ENCODE results near the gene ULBP2. TPM values are rescaled to one million over a fixed set of nuclear protein-coding genes. Genes with fewer than 3 reads are reported as not detected.
"Not testable (repeated sequence)": the region's sequence is repeated elsewhere in the genome, so short reads cannot be mapped to it uniquely, and the experiment has no call there.

ULBP2 gene
- total and polyA plus RNA-seq, 7 experiments from 2014 or later, result 0.27 to 1.0 (median 0.56) TPM; not detected in 2

DNA sequence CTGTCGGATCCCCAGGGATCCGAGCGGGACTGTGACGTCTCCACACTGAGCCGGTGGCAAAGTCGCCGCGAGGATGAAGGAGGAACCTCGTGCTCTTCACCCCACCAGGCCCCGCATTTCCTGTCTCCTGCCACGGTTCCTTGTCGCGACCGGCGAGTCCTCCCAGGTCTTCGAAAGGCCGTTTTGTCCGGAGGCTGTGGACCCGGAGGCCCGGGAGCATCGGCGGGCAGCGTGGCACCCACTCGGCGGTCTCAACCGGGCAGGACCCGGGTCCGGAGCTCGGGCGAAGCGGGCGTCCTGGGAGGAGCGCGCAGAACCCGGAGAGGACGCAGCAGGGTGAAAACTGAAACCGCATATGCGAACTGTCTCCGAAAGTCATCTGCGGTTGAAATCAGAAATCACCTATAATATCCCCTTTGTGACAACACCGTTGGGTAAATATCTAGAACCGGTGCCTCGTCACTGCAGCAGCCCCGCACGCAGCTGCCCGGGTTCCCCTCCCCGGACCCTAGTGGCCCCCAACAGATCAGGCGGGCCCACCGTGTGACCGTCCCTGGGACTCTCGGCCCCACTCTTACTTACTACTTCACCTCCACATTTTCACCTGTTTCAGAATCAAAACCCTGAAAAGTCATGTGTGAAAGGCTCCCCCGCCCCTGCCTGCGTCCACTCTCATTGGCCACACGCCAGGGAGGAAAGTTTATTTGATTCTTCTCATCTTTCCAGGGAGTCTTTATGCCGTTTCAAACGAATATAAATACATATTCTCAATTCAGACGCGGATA is 3.1 kb upstream of the ULBP2 start:
- intact Hi-C loops (cut with micrococcal nuclease), result loop anchor here (10.0 kb wide), 2 partner anchors 396 to 456 kb away; no protein-coding TSS in a partner anchor

DNA sequence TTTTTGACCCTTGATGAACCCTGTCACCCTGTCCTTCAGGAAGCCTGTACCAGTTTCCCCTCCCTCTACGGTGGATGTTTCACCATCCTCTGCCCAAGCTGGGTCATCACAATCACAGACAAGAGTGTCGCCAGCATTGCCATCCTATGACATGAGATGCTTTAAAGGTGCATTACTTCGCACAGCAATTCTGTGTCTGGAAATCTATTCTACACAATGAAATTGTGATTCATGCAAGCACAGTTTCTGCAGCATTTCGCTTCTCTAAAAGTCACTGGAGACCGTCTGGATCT is 2.5 kb upstream of the ULBP2 start:
- peaks cover 14 to 20% of the 10 kb centered on the region in 2 donors for H3K4me1 ChIP-seq (ENCODE audit: control insufficient read depth in 2 of 2, insufficient read depth in 2 of 2, low read length in 2 of 2)
- CTCF ChIA-PET, result interaction anchor here (0.6 kb wide), 1 partner anchor 10 kb away, joined by 3 read pairs; no protein-coding TSS in a partner anchor
- Mint-ChIP-seq H3K9me3 (peaks cover 0 to 4% (median 0%) of the 10 kb centered on the region in 11 donors), H3K4me3 (peak overlapping the region; percentile 17 to 93 (median 84)), H3K36me3 (peaks cover 0 to 5% (median 1%) of the 10 kb centered on the region in 5 donors), H3K27ac (peak overlapping the region in 5 of 9 donors; percentile 7 to 92 (median 83)), H3K27me3 (peaks cover 56 to 94% (median 60%) of the 10 kb centered on the region in 5 donors), H3K4me1 (peaks cover 13 to 49% (median 33%) of the 10 kb centered on the region in 7 donors)
- H3K36me3 ChIP-seq (ENCODE audit: control insufficient read depth in 2 of 3, insufficient read depth in 3 of 3, low read length in 3 of 3), result no peaks in the 10 kb centered on the region
- ATAC-seq (no peak), DNase-seq (no peak)
- no peaks in the 10 kb centered on the region for H3K9me3 ChIP-seq (ENCODE audit: control insufficient read depth in 2 of 3, low read length in 3 of 3)
- intact Hi-C loops (cut with micrococcal nuclease), result loop anchor here (10.0 kb wide), 2 partner anchors 395 to 455 kb away; no protein-coding TSS in a partner anchor
- no peak overlapping the region for H3K27ac ChIP-seq (ENCODE audit: low read depth, low read length)
- H3K4me3 ChIP-seq (ENCODE audit: low read length), result peak overlapping the region; percentile 57
- peaks cover 25 to 52% of the 10 kb centered on the region in 2 donors for H3K27me3 ChIP-seq (ENCODE audit: control insufficient read depth in 2 of 2, insufficient read depth in 2 of 2, low read length in 2 of 2)
- POLR2A ChIA-PET, result no interaction called here

More for the DNA sequence above, 3.1 kb upstream of the ULBP2 start:
- H3K27ac Mint-ChIP-seq, result peak overlapping the region in 7 of 9 donors; percentile 7 to 92 (median 73)
- H3K36me3 Mint-ChIP-seq, result peaks cover 0 to 5% (median 1%) of the 10 kb centered on the region in 5 donors
- H3K27me3 Mint-ChIP-seq, result peaks cover 61 to 93% (median 63%) of the 10 kb centered on the region in 5 donors
- Histone ChIP-seq H3K27me3 (ENCODE audit: control insufficient read depth in 2 of 2, insufficient read depth in 2 of 2, low read length in 2 of 2) (peaks cover 28 to 52% of the 10 kb centered on the region in 2 donors), H3K4me3 (ENCODE audit: low read length) (peak overlapping the region; percentile 57), H3K4me1 (ENCODE audit: control insufficient read depth in 2 of 2, insufficient read depth in 2 of 2, low read length in 2 of 2) (peaks cover 14 to 20% of the 10 kb centered on the region in 2 donors), H3K27ac (ENCODE audit: low read depth, low read length) (no peak overlapping the region), H3K36me3 (ENCODE audit: control insufficient read depth in 2 of 3, insufficient read depth in 3 of 3, low read length in 3 of 3) (no peaks in the 10 kb centered on the region), H3K9me3 (ENCODE audit: control insufficient read depth in 2 of 3, low read length in 3 of 3) (no peaks in the 10 kb centered on the region)
- DNase-seq (peak; percentile 25 to 75 (median 51)), ATAC-seq (peak; percentile 48)
- ChIA-PET CTCF (interaction anchor here (0.6 kb wide), 1 partner anchor 42 kb away, joined by 7 read pairs; no protein-coding TSS in a partner anchor), POLR2A (no interaction called here)
- H3K9me3 Mint-ChIP-seq, result peaks cover 0 to 4% (median 0%) of the 10 kb centered on the region in 11 donors
- peak overlapping the region; percentile 68 to 93 (median 84) for H3K4me3 Mint-ChIP-seq
- peaks cover 13 to 52% (median 35%) of the 10 kb centered on the region in 7 donors for H3K4me1 Mint-ChIP-seq

DNA sequence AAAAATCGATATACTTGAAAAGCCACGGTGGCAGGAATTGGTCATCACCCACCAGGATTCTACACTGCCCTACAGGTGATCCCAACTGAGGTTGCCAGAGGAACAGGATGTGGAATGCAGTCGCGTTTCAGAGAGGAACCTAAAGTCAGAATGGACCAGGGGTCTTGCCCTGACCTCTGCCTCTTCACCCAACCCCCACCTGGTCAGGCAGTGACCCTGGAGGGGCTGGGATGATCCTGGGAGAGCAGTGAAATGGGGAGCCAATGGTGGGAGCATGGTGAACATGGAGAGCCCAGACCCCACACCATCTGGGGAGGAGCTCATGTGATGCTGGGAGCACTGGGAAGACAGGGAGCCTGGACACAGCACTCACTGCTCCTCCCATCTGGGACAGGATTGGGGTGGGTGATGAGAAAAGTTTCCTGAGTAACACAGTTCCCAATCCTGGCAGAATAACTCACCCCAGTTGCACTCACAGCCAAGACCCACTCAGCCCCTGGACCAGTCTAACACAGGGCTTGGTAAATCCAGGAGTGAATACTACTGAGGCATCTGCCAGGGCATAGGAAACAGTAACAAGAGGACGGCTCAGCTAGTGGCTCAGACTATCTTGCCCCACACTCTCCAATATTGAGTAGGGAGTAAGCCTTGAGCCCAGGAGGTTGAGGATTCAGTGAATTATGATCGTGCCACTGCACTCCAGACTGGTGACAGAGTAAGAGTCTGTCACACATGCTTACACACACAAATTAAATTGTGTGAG is 1.7 kb upstream of the ULBP2 start:
- ATAC-seq, result no peak
- intact Hi-C loops (cut with micrococcal nuclease), result loop anchor here (5.0 to 10.0 kb wide), 5 partner anchors 78 to 927 kb away; partner anchors contain the start of genes LRP11 (in 1 of the 2), MTHFD1L (in 1 of the 2), NUP43 (in 1 of the 2) and PCMT1 (in 1 of the 2)
- no peaks in the 10 kb centered on the region for H3K36me3 ChIP-seq (ENCODE audit: control insufficient read depth in 2 of 3, insufficient read depth in 3 of 3, low read length in 3 of 3)
- no peak for DNase-seq
- H3K9me3 ChIP-seq (ENCODE audit: control insufficient read depth in 2 of 3, low read length in 3 of 3), result no peaks in the 10 kb centered on the region
- H3K27ac ChIP-seq (ENCODE audit: low read depth, low read length), result no peak overlapping the region
- peaks cover 25 to 51% of the 10 kb centered on the region in 2 donors for H3K27me3 ChIP-seq (ENCODE audit: control insufficient read depth in 2 of 2, insufficient read depth in 2 of 2, low read length in 2 of 2)
- H3K4me1 Mint-ChIP-seq, result peaks cover 13 to 42% (median 31%) of the 10 kb centered on the region in 7 donors
- POLR2A ChIA-PET, result interaction anchor here (0.6 kb wide), 1 partner anchor 119 kb away, joined by 4 read pairs; no protein-coding TSS in a partner anchor
- peaks cover 0 to 5% (median 1%) of the 10 kb centered on the region in 5 donors for H3K36me3 Mint-ChIP-seq
- H3K27ac Mint-ChIP-seq, result peak overlapping the region in 5 of 9 donors; percentile 25 to 57 (median 34)
- peaks cover 0 to 4% (median 0%) of the 10 kb centered on the region in 11 donors for H3K9me3 Mint-ChIP-seq
- peaks cover 14 to 20% of the 10 kb centered on the region in 2 donors for H3K4me1 ChIP-seq (ENCODE audit: control insufficient read depth in 2 of 2, insufficient read depth in 2 of 2, low read length in 2 of 2)
- peaks cover 48 to 86% (median 53%) of the 10 kb centered on the region in 5 donors for H3K27me3 Mint-ChIP-seq
- no peak overlapping the region for H3K4me3 ChIP-seq (ENCODE audit: low read length)
- CTCF ChIA-PET, result interaction anchor here (0.5 to 0.8 kb wide), 3 partner anchors 9 to 77 kb away, joined by 3 to 4 read pairs (median 3); no protein-coding TSS in a partner anchor
- peak overlapping the region; percentile 37 to 95 (median 79) for H3K4me3 Mint-ChIP-seq

DNA sequence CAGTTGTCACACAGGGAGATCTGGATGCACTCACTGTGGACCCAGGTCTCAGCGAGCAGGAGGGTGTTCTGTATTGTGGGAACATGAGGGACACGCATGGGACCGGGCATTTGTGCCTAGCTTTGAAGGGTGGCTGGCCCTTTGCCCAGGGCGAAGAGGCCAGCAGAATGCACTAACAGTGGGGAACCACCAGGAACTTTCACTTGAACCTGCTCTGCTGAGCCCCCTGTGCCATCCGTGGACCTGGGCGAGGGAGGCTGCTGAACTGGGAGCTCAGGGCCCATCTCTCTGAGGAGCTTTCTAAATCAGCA is 1.2 kb upstream of the ULBP2 start:
- Histone ChIP-seq H3K4me1 (ENCODE audit: control insufficient read depth in 2 of 2, insufficient read depth in 2 of 2, low read length in 2 of 2) (peaks cover 14 to 20% of the 10 kb centered on the region in 2 donors), H3K27ac (ENCODE audit: low read depth, low read length) (no peak overlapping the region), H3K4me3 (ENCODE audit: low read length) (no peak overlapping the region), H3K27me3 (ENCODE audit: control insufficient read depth in 2 of 2, insufficient read depth in 2 of 2, low read length in 2 of 2) (peaks cover 25 to 47% of the 10 kb centered on the region in 2 donors), H3K9me3 (ENCODE audit: control insufficient read depth in 2 of 3, low read length in 3 of 3) (no peaks in the 10 kb centered on the region), H3K36me3 (ENCODE audit: control insufficient read depth in 2 of 3, insufficient read depth in 3 of 3, low read length in 3 of 3) (no peaks in the 10 kb centered on the region)
- peaks cover 0 to 5% (median 1%) of the 10 kb centered on the region in 5 donors for H3K36me3 Mint-ChIP-seq
- ATAC-seq (no peak), DNase-seq (no peak)
- peaks cover 0 to 2% (median 0%) of the 10 kb centered on the region in 11 donors for H3K9me3 Mint-ChIP-seq
- H3K27me3 Mint-ChIP-seq, result peaks cover 42 to 85% (median 48%) of the 10 kb centered on the region in 5 donors
- CTCF ChIA-PET, result interaction anchor here (0.5 to 0.8 kb wide), 2 partner anchors 15 to 76 kb away, joined by 3 to 4 read pairs; no protein-coding TSS in a partner anchor
- peak overlapping the region in 9 of 10 donors; percentile 37 to 95 (median 79) for H3K4me3 Mint-ChIP-seq
- intact Hi-C loops (cut with micrococcal nuclease), result loop anchor here in 1 of 2 donors (5.0 kb wide), 3 partner anchors 78 to 927 kb away; partner anchors contain the start of genes LRP11, MTHFD1L, NUP43 and PCMT1
- POLR2A ChIA-PET, result interaction anchor here (0.6 kb wide), 1 partner anchor 119 kb away, joined by 4 read pairs; no protein-coding TSS in a partner anchor
- peak overlapping the region in 4 of 9 donors; percentile 12 to 57 (median 30) for H3K27ac Mint-ChIP-seq
- H3K4me1 Mint-ChIP-seq, result peaks cover 13 to 42% (median 31%) of the 10 kb centered on the region in 7 donors

DNA sequence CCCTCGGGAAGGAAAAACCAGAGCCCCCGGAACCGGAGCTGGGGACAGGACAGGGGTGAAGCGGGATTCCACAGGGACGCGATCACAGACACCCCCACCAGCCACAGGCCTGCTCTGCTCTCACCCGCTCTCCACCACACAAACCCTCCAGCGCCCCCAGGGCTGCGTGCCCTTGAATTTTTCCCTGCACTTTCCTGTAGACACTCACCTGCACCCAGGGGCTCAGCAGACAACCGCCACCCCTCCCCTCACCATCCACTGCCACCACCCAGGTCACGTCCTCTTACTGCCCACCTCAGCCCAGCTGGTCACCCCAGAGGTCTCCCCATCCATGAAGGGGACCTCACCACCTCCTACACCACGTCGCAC is 631 bp downstream of the ULBP2 start:
- Histone ChIP-seq H3K4me3 (ENCODE audit: low read length) (peak overlapping the region; percentile 58), H3K9me3 (ENCODE audit: control insufficient read depth in 2 of 3, low read length in 3 of 3) (no peaks in the 10 kb centered on the region), H3K27ac (ENCODE audit: low read depth, low read length) (peak overlapping the region; percentile 9), H3K27me3 (ENCODE audit: control insufficient read depth in 2 of 2, insufficient read depth in 2 of 2, low read length in 2 of 2) (peaks cover 24 to 30% of the 10 kb centered on the region in 2 donors), H3K4me1 (ENCODE audit: control insufficient read depth in 2 of 2, insufficient read depth in 2 of 2, low read length in 2 of 2) (peaks cover 14 to 20% of the 10 kb centered on the region in 2 donors), H3K36me3 (ENCODE audit: control insufficient read depth in 2 of 3, insufficient read depth in 3 of 3, low read length in 3 of 3) (no peaks in the 10 kb centered on the region)
- H3K36me3 Mint-ChIP-seq, result peaks cover 0 to 5% (median 1%) of the 10 kb centered on the region in 5 donors
- ATAC-seq, result no peak
- ChIA-PET POLR2A (no interaction called here), CTCF (no interaction called here)
- H3K27me3 Mint-ChIP-seq, result peaks cover 24 to 77% (median 38%) of the 10 kb centered on the region in 5 donors
- intact Hi-C loops (cut with micrococcal nuclease), result loop anchor here in 1 of 2 donors (5.0 kb wide), 3 partner anchors 80 to 925 kb away; partner anchors contain the start of genes LRP11, MTHFD1L, NUP43 and PCMT1
- peaks cover 0 to 2% (median 0%) of the 10 kb centered on the region in 11 donors for H3K9me3 Mint-ChIP-seq
- H3K4me3 Mint-ChIP-seq, result peak overlapping the region; percentile 27 to 96 (median 90)
- DNase-seq, result no peak
- H3K27ac Mint-ChIP-seq, result peak overlapping the region in 6 of 9 donors; percentile 23 to 65 (median 36)
- peaks cover 13 to 39% (median 27%) of the 10 kb centered on the region in 7 donors for H3K4me1 Mint-ChIP-seq

DNA sequence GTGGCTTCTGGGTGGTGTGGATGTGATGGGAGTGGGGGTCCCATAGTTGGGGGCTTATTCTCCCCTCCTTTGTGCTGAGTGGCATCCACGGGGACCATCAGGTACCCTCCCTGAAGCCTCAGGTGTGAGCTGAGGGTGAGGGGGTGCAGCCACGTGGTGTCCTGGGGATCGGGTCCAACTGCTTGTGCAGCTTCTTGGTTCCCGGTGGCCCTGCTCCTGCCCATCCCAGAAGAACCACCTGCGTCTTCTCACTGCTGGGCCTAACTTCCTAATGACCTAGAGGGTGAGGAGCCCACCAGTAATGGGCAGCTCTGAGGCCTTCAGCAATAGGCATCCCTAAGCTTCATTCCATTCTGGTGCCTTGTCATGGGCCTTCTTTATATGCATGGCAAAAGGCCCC is 1.5 kb downstream of the ULBP2 start:
- H3K4me3 Mint-ChIP-seq, result peak overlapping the region; percentile 27 to 96 (median 76)
- H3K36me3 Mint-ChIP-seq; H3K36me3 ChIP-seq (ENCODE audit: control insufficient read depth in 2 of 3, insufficient read depth in 3 of 3, low read length in 3 of 3); ATAC-seq; H3K9me3 ChIP-seq (ENCODE audit: control insufficient read depth in 2 of 3, low read length in 3 of 3); H3K4me3 ChIP-seq (ENCODE audit: low read length); CTCF ChIA-PET; H3K9me3 Mint-ChIP-seq; POLR2A ChIA-PET; DNase-seq; H3K27ac ChIP-seq (ENCODE audit: low read depth, low read length): not testable (repeated sequence)
- Histone ChIP-seq H3K27me3 (ENCODE audit: control insufficient read depth in 2 of 2, insufficient read depth in 2 of 2, low read length in 2 of 2) (peaks cover 21 to 24% of the 10 kb centered on the region in 2 donors), H3K4me1 (ENCODE audit: control insufficient read depth in 2 of 2, insufficient read depth in 2 of 2, low read length in 2 of 2) (peaks cover 12 to 17% of the 10 kb centered on the region in 2 donors)
- intact Hi-C loops (cut with micrococcal nuclease), result loop anchor here in 1 of 2 donors (5.0 kb wide), 3 partner anchors 81 to 924 kb away; partner anchors contain the start of genes LRP11, MTHFD1L, NUP43 and PCMT1
- H3K4me1 Mint-ChIP-seq, result peaks cover 13 to 32% (median 27%) of the 10 kb centered on the region in 7 donors
- H3K27me3 Mint-ChIP-seq, result peaks cover 25 to 77% (median 41%) of the 10 kb centered on the region in 5 donors
- peak overlapping the region in 1 of 9 donors; percentile 60 for H3K27ac Mint-ChIP-seq
